ENCODE results near the gene CBFA2T2. TPM values are rescaled to one million over a fixed set of nuclear protein-coding genes. Genes with fewer than 3 reads are reported as not detected.

Gene CBFA2T2
- polyA plus RNA-seq, 3 donors: 1.7 to 9.7 (median 4.9) TPM

DNA sequence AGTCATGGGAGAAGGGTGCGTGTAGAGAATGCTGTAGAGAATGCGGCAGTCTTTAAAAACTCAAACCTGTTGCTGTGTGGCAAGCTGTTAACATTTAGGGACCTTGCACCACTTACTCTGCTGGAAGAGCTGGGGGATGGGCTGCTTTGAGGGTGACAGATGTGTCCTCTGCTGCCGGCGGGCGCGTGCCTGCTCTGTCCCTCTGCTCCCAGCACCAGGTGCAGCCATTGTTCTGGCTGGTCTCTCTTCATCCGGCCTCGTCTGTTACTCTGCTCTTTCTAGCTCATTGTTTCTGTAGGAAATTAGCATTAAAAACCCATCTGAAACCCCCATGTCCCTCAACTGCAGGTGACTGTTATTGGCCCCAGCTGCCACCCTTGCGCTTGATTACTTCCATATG, 78.5 kb downstream of the CBFA2T2 start:
- Histone ChIP-seq H3K27me3 (ENCODE audit: control insufficient read depth in 2 of 2, insufficient read depth in 2 of 2, low read length in 2 of 2) (no peaks in the 10 kb centered on the region), H3K4me3 (replicated peaks in 1 of 3; ENCODE audit: low read depth in 2 of 3, low read length in 3 of 3) (no peak overlapping the region), H3K9ac (ENCODE audit: insufficient read depth, low read length, poor library complexity, severe bottlenecking) (no peak overlapping the region), H3K79me2 (ENCODE audit: insufficient read depth, low read length) (no peaks in the 10 kb centered on the region), H4K20me1 (ENCODE audit: insufficient read depth, low read length) (peaks cover 8% of the 10 kb centered on the region), H2AFZ (ENCODE audit: insufficient read depth, low read depth, low read length, poor library complexity, severe bottlenecking) (no peak overlapping the region), H3K27ac (ENCODE audit: low read depth in 1 of 2, low read length in 2 of 2) (no peak overlapping the region), H3K4me2 (replicated peaks; ENCODE audit: extremely low read depth, low read length, poor library complexity, severe bottlenecking) (no peak overlapping the region), H3K9me3 (replicated peaks in 1 of 2; ENCODE audit: control insufficient read depth in 1 of 2, insufficient read depth in 1 of 2, low read length in 2 of 2) (no peaks in the 10 kb centered on the region), H3K4me1 (ENCODE audit: control insufficient read depth in 1 of 2, insufficient read depth in 2 of 2, low read length in 2 of 2) (no peaks in the 10 kb centered on the region), H3K36me3 (replicated peaks in 1 of 2; ENCODE audit: control insufficient read depth in 1 of 2, insufficient read depth in 2 of 2, low read length in 2 of 2) (no peaks in the 10 kb centered on the region)
- WGBS (ENCODE audit: insufficient coverage): 100% methylated on average over 5 of the region's 9 CpGs
- Mint-ChIP-seq H3K27ac (peak overlapping the region in 2 of 7 donors; percentile 1 to 57), H3K4me1 (no peaks in the 10 kb centered on the region), H3K9me3 (no peaks in the 10 kb centered on the region), H3K36me3 (peaks cover 1 to 3% of the 10 kb centered on the region in 2 donors), H3K27me3 (ENCODE audit: low read depth in 3 of 3) (peaks cover 0 to 2% (median 0%) of the 10 kb centered on the region in 3 donors), H3K4me3 (no peak overlapping the region)
- intact Hi-C loops (cut with micrococcal nuclease): no loop called here
- TF ChIP-seq, protein P1, sequence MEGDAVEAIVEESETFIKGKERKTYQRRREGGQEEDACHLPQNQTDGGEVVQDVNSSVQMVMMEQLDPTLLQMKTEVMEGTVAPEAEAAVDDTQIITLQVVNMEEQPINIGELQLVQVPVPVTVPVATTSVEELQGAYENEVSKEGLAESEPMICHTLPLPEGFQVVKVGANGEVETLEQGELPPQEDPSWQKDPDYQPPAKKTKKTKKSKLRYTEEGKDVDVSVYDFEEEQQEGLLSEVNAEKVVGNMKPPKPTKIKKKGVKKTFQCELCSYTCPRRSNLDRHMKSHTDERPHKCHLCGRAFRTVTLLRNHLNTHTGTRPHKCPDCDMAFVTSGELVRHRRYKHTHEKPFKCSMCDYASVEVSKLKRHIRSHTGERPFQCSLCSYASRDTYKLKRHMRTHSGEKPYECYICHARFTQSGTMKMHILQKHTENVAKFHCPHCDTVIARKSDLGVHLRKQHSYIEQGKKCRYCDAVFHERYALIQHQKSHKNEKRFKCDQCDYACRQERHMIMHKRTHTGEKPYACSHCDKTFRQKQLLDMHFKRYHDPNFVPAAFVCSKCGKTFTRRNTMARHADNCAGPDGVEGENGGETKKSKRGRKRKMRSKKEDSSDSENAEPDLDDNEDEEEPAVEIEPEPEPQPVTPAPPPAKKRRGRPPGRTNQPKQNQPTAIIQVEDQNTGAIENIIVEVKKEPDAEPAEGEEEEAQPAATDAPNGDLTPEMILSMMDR (IDR thresholded peaks at IDR 0.05): no peak
- no peak for DNase-seq

DNA sequence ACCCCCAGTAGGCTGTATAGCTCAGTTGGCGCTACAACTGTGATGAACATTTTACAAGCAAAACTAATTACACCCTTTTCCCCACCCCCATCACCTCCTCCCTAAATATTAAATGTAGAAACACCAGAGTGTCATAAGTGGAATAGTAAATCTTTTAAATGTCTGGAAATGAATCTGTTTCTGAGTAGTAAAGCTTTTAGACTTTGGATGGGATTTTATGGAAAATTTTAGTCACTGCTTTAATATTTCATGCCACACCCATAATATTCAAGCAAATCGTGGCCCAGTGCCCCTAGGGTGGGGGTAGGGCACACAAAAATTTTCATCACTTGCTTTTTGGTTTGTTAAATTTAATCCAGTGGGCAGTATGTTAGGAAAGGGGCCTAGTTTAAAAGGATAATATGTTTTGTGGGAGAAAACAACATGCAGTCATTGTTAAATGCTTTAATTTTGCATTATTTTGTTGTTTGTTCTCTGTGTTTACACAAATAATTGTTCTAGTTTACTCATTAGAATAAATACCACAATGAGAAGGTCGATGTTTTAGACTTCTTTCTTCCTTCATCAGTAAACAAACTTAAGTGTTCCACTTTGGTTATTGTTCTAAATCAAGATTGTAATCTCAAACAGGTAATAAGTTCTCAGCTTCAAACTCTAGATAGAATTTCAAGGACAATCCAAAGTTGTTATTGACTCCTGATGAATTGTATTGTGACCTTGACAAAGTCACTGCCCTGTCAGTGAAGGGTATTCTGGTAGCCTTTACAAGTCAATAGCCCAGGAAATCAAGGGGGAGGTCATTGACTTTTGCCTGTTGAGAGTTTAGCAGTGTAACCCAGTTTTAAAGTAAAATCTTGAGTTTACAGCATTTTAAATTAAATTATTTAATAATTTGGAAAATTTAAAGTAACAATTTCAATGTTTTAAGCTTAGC, 79.2 kb downstream of the CBFA2T2 start:
- TF ChIP-seq, protein P1 (IDR thresholded peaks at IDR 0.05): no peak
- Histone ChIP-seq H2AFZ (ENCODE audit: insufficient read depth, low read depth, low read length, poor library complexity, severe bottlenecking) (no peak overlapping the region), H3K9me3 (replicated peaks in 1 of 2; ENCODE audit: control insufficient read depth in 1 of 2, insufficient read depth in 1 of 2, low read length in 2 of 2) (no peaks in the 10 kb centered on the region), H3K27ac (ENCODE audit: low read depth in 1 of 2, low read length in 2 of 2) (no peak overlapping the region), H3K79me2 (ENCODE audit: insufficient read depth, low read length) (no peaks in the 10 kb centered on the region), H3K36me3 (replicated peaks in 1 of 2; ENCODE audit: control insufficient read depth in 1 of 2, insufficient read depth in 2 of 2, low read length in 2 of 2) (no peaks in the 10 kb centered on the region), H3K9ac (ENCODE audit: insufficient read depth, low read length, poor library complexity, severe bottlenecking) (no peak overlapping the region), H3K27me3 (ENCODE audit: control insufficient read depth in 2 of 2, insufficient read depth in 2 of 2, low read length in 2 of 2) (no peaks in the 10 kb centered on the region), H3K4me3 (replicated peaks in 1 of 3; ENCODE audit: low read depth in 2 of 3, low read length in 3 of 3) (no peak overlapping the region), H4K20me1 (ENCODE audit: insufficient read depth, low read length) (peaks cover 8% of the 10 kb centered on the region), H3K4me1 (ENCODE audit: control insufficient read depth in 1 of 2, insufficient read depth in 2 of 2, low read length in 2 of 2) (no peaks in the 10 kb centered on the region), H3K4me2 (replicated peaks; ENCODE audit: extremely low read depth, low read length, poor library complexity, severe bottlenecking) (no peak overlapping the region)
- intact Hi-C loops (cut with micrococcal nuclease): no loop called here
- H3K27me3 Mint-ChIP-seq (ENCODE audit: low read depth in 3 of 3): peaks cover 0 to 1% (median 0%) of the 10 kb centered on the region in 3 donors
- H3K4me1 Mint-ChIP-seq: no peaks in the 10 kb centered on the region
- H3K27ac Mint-ChIP-seq: no peak overlapping the region
- WGBS (ENCODE audit: insufficient coverage): no CpG with 5 or more reads among the region's 3 CpGs
- H3K4me3 Mint-ChIP-seq: no peak overlapping the region
- no peaks in the 10 kb centered on the region for H3K9me3 Mint-ChIP-seq
- peaks cover 1 to 3% of the 10 kb centered on the region in 2 donors for H3K36me3 Mint-ChIP-seq
- DNase-seq: no peak

Measured in CD14-positive monocyte (primary cell).